Ectodermal cell (in vitro differentiated cells): ENCODE measurements around the gene KIRREL3.

Experiments used
- H3K27ac ChIP-seq: 2 replicates; pipeline ENCODE4 v1.7.0; 2013; ENCODE audit warnings: mild to moderate bottlenecking, low read depth, low read length; ENCODE audit not compliant: insufficient read depth, poor library complexity, severe bottlenecking
- H3K27me3 ChIP-seq: 2 replicates; pipeline ENCODE4 v1.7.0; 2013; ENCODE audit warnings: mild to moderate bottlenecking, low read length; ENCODE audit not compliant: insufficient read depth, control insufficient read depth, poor library complexity, severe bottlenecking
- H3K36me3 ChIP-seq: one replicate; pipeline ENCODE4 v1.7.0; 2013; ENCODE audit warnings: low read length; ENCODE audit not compliant: control insufficient read depth, insufficient read depth
- H3K4me1 ChIP-seq: one replicate; pipeline ENCODE4 v1.7.0; 2013; ENCODE audit warnings: low read length; ENCODE audit not compliant: control insufficient read depth, insufficient read depth
- H3K4me3 ChIP-seq: 2 replicates; pipeline ENCODE4 v1.7.0; 2013; ENCODE audit warnings: low read depth, low read length, control low read depth; ENCODE audit not compliant: insufficient read depth
- H3K9me3 ChIP-seq: 2 replicates; pipeline ENCODE4 v1.7.0; 2013; ENCODE audit warnings: mild to moderate bottlenecking, low read length, moderate library complexity; ENCODE audit not compliant: control insufficient read depth
- WGBS, 2 experiments: methylation state at CpG; one replicate each; pipeline ENCODE4 v1.1.7; 2013; ENCODE audit warnings: missing lambda C conversion rate in 2 of 2; 5-methylcytosine and 5-hydroxymethylcytosine counted together

Gene KIRREL3

GRCh38 chr11:126607374-126607773 lies 393.2 kb downstream of the KIRREL3 start:
- Histone ChIP-seq H3K27me3 (peaks cover 5% of the 10 kb centered on the region), H3K9me3 (no peaks in the 10 kb centered on the region), H3K4me3 (no peak overlapping the region), H3K27ac (no peak overlapping the region), H3K36me3 (no peaks in the 10 kb centered on the region), H3K4me1 (peaks cover 34% of the 10 kb centered on the region)
- WGBS, 2 experiments = 6 to 9% methylated on average over 4 to 8 of the region's 8 CpGs

DNA sequence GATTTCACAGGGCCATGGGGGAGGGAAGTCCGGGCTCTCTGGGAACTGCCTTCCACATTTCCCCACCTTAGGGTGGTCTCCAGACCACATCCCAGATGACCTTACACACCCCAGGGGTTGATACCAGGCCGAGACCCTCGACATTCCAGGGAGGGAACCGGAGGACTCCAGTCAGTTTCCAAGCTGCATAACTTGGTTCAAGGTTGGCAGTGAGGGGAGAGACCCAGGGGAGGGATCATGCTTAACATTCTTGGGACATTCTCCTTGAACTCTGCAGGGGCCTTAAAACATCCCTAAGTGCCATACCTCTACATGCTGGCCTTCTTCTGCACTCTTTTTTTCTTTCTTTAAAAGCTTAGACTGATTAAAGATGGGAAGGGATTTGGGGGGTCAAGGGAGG lies 394.1 kb downstream of the KIRREL3 start:
- H3K27me3 ChIP-seq = peaks cover 5% of the 10 kb centered on the region
- WGBS, 2 experiments = 87 to 92% methylated on average over 4 of the region's 4 CpGs
- no peak overlapping the region for H3K27ac ChIP-seq
- peaks cover 43% of the 10 kb centered on the region for H3K4me1 ChIP-seq
- H3K36me3 ChIP-seq = no peaks in the 10 kb centered on the region
- H3K9me3 ChIP-seq = no peaks in the 10 kb centered on the region
- no peak overlapping the region for H3K4me3 ChIP-seq

GRCh38 chr11:126604461-126604860 lies 396.1 kb downstream of the KIRREL3 start:
- Histone ChIP-seq H3K4me3 (no peak overlapping the region), H3K9me3 (no peaks in the 10 kb centered on the region), H3K36me3 (no peaks in the 10 kb centered on the region), H3K27ac (no peak overlapping the region), H3K4me1 (peaks cover 59% of the 10 kb centered on the region), H3K27me3 (peaks cover 5% of the 10 kb centered on the region)
- WGBS, 2 experiments = 96 to 97% methylated on average over 7 of the region's 7 CpGs

DNA sequence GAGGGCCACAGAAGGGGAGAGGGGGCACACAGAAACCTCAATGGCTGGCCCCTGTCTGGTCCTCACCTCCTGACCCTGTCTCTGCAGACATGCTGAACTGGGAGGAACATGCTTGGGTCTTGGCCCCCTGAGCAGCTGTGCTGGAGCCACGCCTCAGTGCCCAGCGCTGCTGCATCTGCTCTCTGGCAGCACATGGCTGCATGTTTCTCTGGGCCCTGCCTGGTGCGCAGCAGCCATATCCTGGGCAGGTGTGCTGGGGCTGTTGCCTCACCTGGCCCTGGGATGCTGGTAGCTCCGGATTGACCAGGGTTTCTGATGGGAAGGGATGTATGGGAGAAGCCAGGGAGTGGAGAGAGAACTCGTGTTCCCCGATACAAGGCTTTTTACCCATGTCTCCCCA lies 397.1 kb downstream of the KIRREL3 start:
- peaks cover 54% of the 10 kb centered on the region for H3K4me1 ChIP-seq
- WGBS, 2 experiments = 78 to 81% methylated on average over 6 of the region's 6 CpGs

GRCh38 chr11:126602993-126603392 lies 397.6 kb downstream of the KIRREL3 start:
- WGBS, 2 experiments = 93% methylated on average over 6 of the region's 6 CpGs
- Histone ChIP-seq H3K4me3 (no peak overlapping the region), H3K4me1 (peaks cover 51% of the 10 kb centered on the region), H3K36me3 (no peaks in the 10 kb centered on the region), H3K27me3 (peaks cover 5% of the 10 kb centered on the region), H3K27ac (no peak overlapping the region), H3K9me3 (no peaks in the 10 kb centered on the region)

More for the DNA sequence above, 397.1 kb downstream of the KIRREL3 start:
- peaks cover 5% of the 10 kb centered on the region for H3K27me3 ChIP-seq
- H3K36me3 ChIP-seq = no peaks in the 10 kb centered on the region
- no peaks in the 10 kb centered on the region for H3K9me3 ChIP-seq
- no peak overlapping the region for H3K4me3 ChIP-seq
- H3K27ac ChIP-seq = no peak overlapping the region

DNA sequence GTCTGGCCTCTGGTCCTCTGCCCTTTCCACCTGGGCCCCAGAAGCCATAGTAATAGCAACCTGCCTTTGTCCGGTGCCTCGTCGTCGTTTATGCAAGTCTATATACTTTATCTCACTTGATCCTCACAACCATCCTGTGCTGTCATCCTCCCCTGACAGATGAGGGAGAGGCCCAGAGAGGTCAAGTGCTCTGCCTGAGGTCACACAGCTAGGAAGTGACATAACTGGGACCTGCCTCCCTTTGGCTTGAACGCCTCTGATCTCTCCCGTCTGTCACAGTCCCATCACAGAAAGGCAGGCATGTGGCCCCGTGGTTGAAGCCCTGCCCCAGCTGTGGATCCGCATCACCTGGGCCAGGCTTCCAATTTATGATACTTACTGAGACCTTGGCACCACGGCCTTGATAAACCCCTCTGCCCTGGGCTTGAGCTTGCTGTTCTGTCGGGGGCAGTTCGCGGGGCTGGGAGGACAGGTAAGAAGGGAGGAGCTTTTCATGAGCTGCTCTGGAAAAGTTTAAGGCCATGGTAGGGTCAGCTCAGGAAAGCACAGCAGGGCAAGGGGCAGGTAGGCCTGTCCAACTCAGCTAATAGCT lies 398.1 kb downstream of the KIRREL3 start:
- H3K4me3 ChIP-seq = no peak overlapping the region

GRCh38 chr11:126601550-126602215 lies 398.9 kb downstream of the KIRREL3 start:
- H3K9me3 ChIP-seq = no peaks in the 10 kb centered on the region
- H3K36me3 ChIP-seq = no peaks in the 10 kb centered on the region
- H3K4me3 ChIP-seq = no peak overlapping the region
- peaks cover 5% of the 10 kb centered on the region for H3K27me3 ChIP-seq
- 8 to 13% methylated on average over 22 of the region's 22 CpGs for WGBS, 2 experiments
- H3K27ac ChIP-seq = peak overlapping the region; percentile 79
- peaks cover 42% of the 10 kb centered on the region for H3K4me1 ChIP-seq

More for the DNA sequence above, 398.1 kb downstream of the KIRREL3 start:
- no peaks in the 10 kb centered on the region for H3K9me3 ChIP-seq
- WGBS, 2 experiments = 69 to 76% methylated on average over 12 of the region's 12 CpGs
- peaks cover 48% of the 10 kb centered on the region for H3K4me1 ChIP-seq
- H3K36me3 ChIP-seq = no peaks in the 10 kb centered on the region
- peak overlapping the region; percentile 79 for H3K27ac ChIP-seq
- peaks cover 5% of the 10 kb centered on the region for H3K27me3 ChIP-seq

GRCh38 chr11:126601136-126601535 lies 399.4 kb downstream of the KIRREL3 start:
- Histone ChIP-seq H3K4me1 (peaks cover 37% of the 10 kb centered on the region), H3K36me3 (no peaks in the 10 kb centered on the region), H3K9me3 (no peaks in the 10 kb centered on the region), H3K27ac (peak overlapping the region; percentile 79), H3K27me3 (peaks cover 5% of the 10 kb centered on the region), H3K4me3 (no peak overlapping the region)
- 61 to 69% methylated on average over 5 of the region's 5 CpGs for WGBS, 2 experiments

- 58 to 74% methylated on average over 7 of the region's 7 CpGs for WGBS, 2 experiments
- Histone ChIP-seq H3K36me3 (no peaks in the 10 kb centered on the region), H3K4me1 (peaks cover 37% of the 10 kb centered on the region), H3K9me3 (no peaks in the 10 kb centered on the region), H3K4me3 (no peak overlapping the region), H3K27ac (peak overlapping the region; percentile 74), H3K27me3 (peaks cover 5% of the 10 kb centered on the region)
These were observed 401.2 kb downstream of the KIRREL3 start for GRCh38 chr11:126599217-126599897.
